Naive thymus-derived CD4-positive, alpha-beta T cell (primary cell): Measurements from ENCODE around the gene ADAR. TPM values are rescaled to one million over a fixed set of nuclear protein-coding genes. Genes with fewer than 3 reads are reported as not detected.

Source experiments
- ATAC-seq: fragments of 150-1000 bp; cut with Tn5 transposase; 2 replicates; pipeline ENCODE4 v1.10.0; 2021; ENCODE audit warnings: mild to moderate bottlenecking, moderate library complexity
- CTCF ChIA-PET: fragments of 350-600 bp; sonication (Branson Sonifier 250); formaldehyde crosslinking; loops from one replicate; lab custom pipeline; 2021; ENCODE audit warnings: antibody characterized with exemption; lab: Charles Lee
- POLR2A ChIA-PET: fragments of 350-600 bp; sonication (Branson Sonifier 250); formaldehyde crosslinking; loops from one replicate; lab custom pipeline; 2021; ENCODE audit warnings: antibody characterized with exemption, inconsistent platforms; lab: Charles Lee
- DNase-seq, 9 donors: peaks; one replicate each; pipeline versions ENCODE4 v3.0.0 to v3.0.0-alpha.2; 2020 to 2022; ENCODE audit warnings: mixed read lengths in 1 of 9
- H3K27ac ChIP-seq: one replicate; pipeline ENCODE4 v1.7.0; 2013; ENCODE audit warnings: mild to moderate bottlenecking, low read depth, low read length, moderate library complexity
- H3K27me3 ChIP-seq, 2 donors: one replicate each; pipeline ENCODE4 v1.7.0; 2013; ENCODE audit warnings: low read length in 2 of 2, mild to moderate bottlenecking in 2 of 2, moderate library complexity in 2 of 2; ENCODE audit not compliant: control insufficient read depth in 2 of 2, insufficient read depth in 2 of 2
- H3K36me3 ChIP-seq, 3 experiments: 1 replicate in 2 of 3; 2 replicates in 1 of 3; pipeline ENCODE4 v1.7.0; 2013; ENCODE audit warnings: low read length in 3 of 3, mild to moderate bottlenecking in 3 of 3, moderate library complexity in 1 of 3; ENCODE audit not compliant: insufficient read depth in 3 of 3, control insufficient read depth in 2 of 3
- H3K4me1 ChIP-seq, 2 donors: one replicate each; pipeline ENCODE4 v1.7.0; 2013; ENCODE audit warnings: low read length in 2 of 2, mild to moderate bottlenecking in 2 of 2, moderate library complexity in 1 of 2; ENCODE audit not compliant: control insufficient read depth in 2 of 2, insufficient read depth in 2 of 2
- H3K4me3 ChIP-seq: 2 replicates; pipeline ENCODE4 v1.7.0; 2013; ENCODE audit warnings: mild to moderate bottlenecking, low read length
- H3K9me3 ChIP-seq, 3 experiments: 1 replicate in 2 of 3; 2 replicates in 1 of 3; pipeline ENCODE4 v1.7.0; 2013; ENCODE audit warnings: low read length in 3 of 3; ENCODE audit not compliant: control insufficient read depth in 2 of 3
- H3K27ac Mint-ChIP-seq, 9 donors: one replicate each; pipeline ENCODE4 v1.8.0; 2020 to 2022; ENCODE audit warnings: mixed read lengths in 9 of 9, mild to moderate bottlenecking in 8 of 9, moderate library complexity in 5 of 9, inconsistent platforms in 2 of 9
- H3K27me3 Mint-ChIP-seq, 5 donors: one replicate each; pipeline ENCODE4 v1.8.0; 2021 to 2022; ENCODE audit warnings: mixed read lengths in 5 of 5, mild to moderate bottlenecking in 1 of 5
- H3K36me3 Mint-ChIP-seq, 5 donors: one replicate each; pipeline ENCODE4 v1.8.0; 2020 to 2022; ENCODE audit warnings: mixed read lengths in 5 of 5, mild to moderate bottlenecking in 3 of 5, inconsistent platforms in 1 of 5
- H3K4me1 Mint-ChIP-seq, 7 donors: one replicate each; pipeline ENCODE4 v1.8.0; 2020 to 2022; ENCODE audit warnings: mixed read lengths in 7 of 7, mild to moderate bottlenecking in 3 of 7, inconsistent platforms in 1 of 7
- H3K4me3 Mint-ChIP-seq, 10 donors: one replicate each; pipeline ENCODE4 v1.8.0; 2020 to 2022; ENCODE audit warnings: mild to moderate bottlenecking in 10 of 10, mixed read lengths in 10 of 10, moderate library complexity in 6 of 10, inconsistent platforms in 2 of 10
- H3K9me3 Mint-ChIP-seq, 11 donors: one replicate each; pipeline ENCODE4 v1.8.0; 2020 to 2022; ENCODE audit warnings: mixed read lengths in 11 of 11, mild to moderate bottlenecking in 4 of 11, inconsistent platforms in 1 of 11, moderate library complexity in 1 of 11
- intact Hi-C, 2 donors: fragments of 100-400 bp; cut with micrococcal nuclease; formaldehyde crosslinking; loops; one replicate each; pipeline ENCODE4 v1.15.1; 2023
- polyA plus RNA-seq, 2 donors: library from polyadenylated mRNA; unstranded; fragments of 300-500 nt; fragmentation: Illumina TruSeq; gene quantifications; one replicate each; pipeline ENCODE4 v1.2.3, GENCODE V29; 2021
- total RNA-seq, 6 experiments: library from RNA in 5 of 6; stranded (reverse) in 5 of 6; gene quantifications; 1 replicate in 5 of 6; 2 replicates in 1 of 6; pipeline ENCODE4 v1.2.3 and lab custom pipeline; 2021 to 2026

The ADAR gene
- total and polyA plus RNA-seq, 7 experiments from 2014 or later, result 101 to 408 (median 220) TPM

GRCh38 chr1:154611150-154611862, 3.3 kb upstream of the ADAR start:
- H3K27ac ChIP-seq, result no peak overlapping the region

GRCh38 chr1:154609398-154610380, 1.7 kb upstream of the ADAR start:
- Mint-ChIP-seq H3K4me3 (peak overlapping the region; percentile 91 to 100 (median 98)), H3K27ac (peak overlapping the region; percentile 94 to 99 (median 98)), H3K9me3 (peaks cover 0 to 3% (median 0%) of the 10 kb centered on the region in 11 donors), H3K36me3 (peaks cover 2 to 23% (median 4%) of the 10 kb centered on the region in 5 donors), H3K27me3 (no peaks in the 10 kb centered on the region), H3K4me1 (peaks cover 49 to 78% (median 64%) of the 10 kb centered on the region in 7 donors)
- Histone ChIP-seq H3K4me3 (peak overlapping the region; percentile 78), H3K4me1 (peaks cover 26 to 35% of the 10 kb centered on the region in 2 donors), H3K27ac (peak overlapping the region; percentile 97), H3K27me3 (no peaks in the 10 kb centered on the region), H3K9me3 (no peaks in the 10 kb centered on the region), H3K36me3 (peaks cover 0 to 6% (median 6%) of the 10 kb centered on the region in 3 experiments)
- intact Hi-C loops, result loop anchor here (2.0 to 5.0 kb wide), 11 partner anchors 132 to 1729 kb away; partner anchors contain the start of genes CCT3 (in 1 of the 2), EFNA4 (in 1 of the 2), GON4L (in 1 of the 2) and PBXIP1 (in 1 of the 2)
- CTCF ChIA-PET, result interaction anchor here (0.6 to 1.5 kb wide), 4 partner anchors 17 to 389 kb away, joined by 3 to 5 read pairs (median 4); no protein-coding TSS in a partner anchor
- DNase-seq (peak; percentile 16 to 83 (median 67)), ATAC-seq (peak; percentile 47)
- POLR2A ChIA-PET, result interaction anchor here (1.1 to 3.0 kb wide), 9 partner anchors 9 to 352 kb away, joined by 3 to 20 read pairs (median 6); partner anchors contain the start of gene PYGO2

More at GRCh38 chr1:154611150-154611862, 3.3 kb upstream of the ADAR start:
- Mint-ChIP-seq H3K27me3 (no peaks in the 10 kb centered on the region), H3K4me1 (peaks cover 39 to 75% (median 61%) of the 10 kb centered on the region in 7 donors), H3K36me3 (peaks cover 0 to 14% (median 4%) of the 10 kb centered on the region in 5 donors), H3K9me3 (peaks cover 0 to 3% (median 0%) of the 10 kb centered on the region in 11 donors), H3K27ac (peak overlapping the region; percentile 26 to 99 (median 80)), H3K4me3 (peak overlapping the region in 3 of 10 donors; percentile 4 to 25 (median 16))
- no peak for DNase-seq
- H3K4me1 ChIP-seq, result peaks cover 17 to 28% of the 10 kb centered on the region in 2 donors
- ChIA-PET CTCF (interaction anchor here (1.2 to 1.5 kb wide), 2 partner anchors 15 to 344 kb away, joined by 3 to 4 read pairs; no protein-coding TSS in a partner anchor), POLR2A (interaction anchor here (0.6 to 3.0 kb wide), 6 partner anchors 12 to 393 kb away, joined by 3 to 20 read pairs (median 4); partner anchors contain the start of gene PYGO2)
- no peaks in the 10 kb centered on the region for H3K27me3 ChIP-seq
- no peaks in the 10 kb centered on the region for H3K36me3 ChIP-seq
- intact Hi-C loops, result no loop called here
- H3K9me3 ChIP-seq, result no peaks in the 10 kb centered on the region
- ATAC-seq, result no peak
- H3K4me3 ChIP-seq, result no peak overlapping the region

GRCh38 chr1:154608397-154609270, 648 bp upstream of the ADAR start:
- no peaks in the 10 kb centered on the region for H3K27me3 Mint-ChIP-seq
- H3K4me3 Mint-ChIP-seq, result peak overlapping the region; percentile 91 to 100 (median 98)
- POLR2A ChIA-PET, result interaction anchor here (0.6 to 3.0 kb wide), 11 partner anchors 10 to 637 kb away, joined by 3 to 20 read pairs (median 4); partner anchors contain the start of gene PYGO2
- Histone ChIP-seq H3K4me1 (peaks cover 36 to 42% of the 10 kb centered on the region in 2 donors), H3K36me3 (peaks cover 0 to 10% (median 6%) of the 10 kb centered on the region in 3 experiments), H3K27me3 (no peaks in the 10 kb centered on the region), H3K9me3 (no peaks in the 10 kb centered on the region), H3K27ac (peak overlapping the region; percentile 97), H3K4me3 (peak overlapping the region; percentile 78)
- H3K36me3 Mint-ChIP-seq, result peaks cover 3 to 30% (median 8%) of the 10 kb centered on the region in 5 donors
- DNase-seq (peak; percentile 15 to 50 (median 36)), ATAC-seq (peak; percentile 22)
- CTCF ChIA-PET, result interaction anchor here (0.7 to 1.4 kb wide), 4 partner anchors 14 to 800 kb away, joined by 3 to 5 read pairs (median 3); no protein-coding TSS in a partner anchor
- peaks cover 56 to 82% (median 68%) of the 10 kb centered on the region in 7 donors for H3K4me1 Mint-ChIP-seq
- peaks cover 0 to 4% (median 0%) of the 10 kb centered on the region in 11 donors for H3K9me3 Mint-ChIP-seq
- peak overlapping the region; percentile 94 to 99 (median 98) for H3K27ac Mint-ChIP-seq
- intact Hi-C loops, result loop anchor here (1.0 to 5.0 kb wide), 17 partner anchors 19 to 1730 kb away; partner anchors contain the start of genes CCT3 (in 1 of the 2), EFNA4 (in 1 of the 2), GON4L (in 1 of the 2) and PBXIP1 (in 1 of the 2)

GRCh38 chr1:154607106-154607608, 829 bp downstream of the ADAR start:
- no peaks in the 10 kb centered on the region for H3K27me3 Mint-ChIP-seq
- H3K9me3 ChIP-seq, result no peaks in the 10 kb centered on the region
- peak; percentile 1 for ATAC-seq
- ChIA-PET POLR2A (interaction anchor here (0.6 to 1.9 kb wide), 6 partner anchors 13 to 223 kb away, joined by 3 to 13 read pairs (median 4); no protein-coding TSS in a partner anchor), CTCF (no interaction called here)
- peak overlapping the region; percentile 94 to 99 (median 99) for H3K27ac Mint-ChIP-seq
- peaks cover 61 to 96% (median 81%) of the 10 kb centered on the region in 7 donors for H3K4me1 Mint-ChIP-seq
- H3K4me3 Mint-ChIP-seq, result peak overlapping the region; percentile 91 to 100 (median 98)
- H3K4me3 ChIP-seq, result peak overlapping the region; percentile 78
- peak in 1 of 9 donors; percentile 10 for DNase-seq
- H3K4me1 ChIP-seq, result peaks cover 40 to 42% of the 10 kb centered on the region in 2 donors
- no peaks in the 10 kb centered on the region for H3K27me3 ChIP-seq
- peak overlapping the region; percentile 97 for H3K27ac ChIP-seq
- peaks cover 0 to 18% (median 12%) of the 10 kb centered on the region in 3 experiments for H3K36me3 ChIP-seq
- intact Hi-C loops, result loop anchor here (5.0 kb wide), 8 partner anchors 130 to 1250 kb away; partner anchors contain the start of genes EFNA4 (in 1 of the 2), GON4L (in 1 of the 2), PBXIP1 (in 1 of the 2) and SLC50A1 (in 1 of the 2)
- peaks cover 0 to 4% (median 0%) of the 10 kb centered on the region in 11 donors for H3K9me3 Mint-ChIP-seq
- peaks cover 3 to 31% (median 8%) of the 10 kb centered on the region in 5 donors for H3K36me3 Mint-ChIP-seq

DNA sequence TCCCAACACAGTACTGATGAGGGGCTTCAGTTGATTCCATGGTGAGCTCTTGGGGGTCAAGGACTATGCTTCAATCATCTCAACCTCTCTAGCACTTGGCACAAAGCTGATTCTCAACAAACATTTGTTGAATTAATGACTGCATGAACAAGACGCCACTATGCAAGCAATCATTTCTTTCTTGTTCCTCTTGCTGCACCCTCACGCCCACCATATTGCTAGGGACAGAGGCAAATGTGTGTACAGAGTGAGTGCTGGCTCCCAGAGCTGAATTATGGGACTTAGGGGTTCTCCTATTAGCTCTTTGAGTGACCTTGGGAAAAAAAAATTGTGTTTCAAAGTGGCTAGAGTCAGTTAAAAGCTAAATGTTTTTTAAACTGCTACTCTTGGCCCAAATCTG, 2.5 kb downstream of the ADAR start:
- DNase-seq (no peak), ATAC-seq (no peak)
- peaks cover 40 to 53% of the 10 kb centered on the region in 2 donors for H3K4me1 ChIP-seq
- Mint-ChIP-seq H3K27ac (peak overlapping the region in 8 of 9 donors; percentile 48 to 99 (median 79)), H3K4me1 (peaks cover 53 to 97% (median 82%) of the 10 kb centered on the region in 7 donors), H3K4me3 (peak overlapping the region; percentile 5 to 100 (median 84)), H3K36me3 (peaks cover 6 to 41% (median 15%) of the 10 kb centered on the region in 5 donors), H3K27me3 (no peaks in the 10 kb centered on the region), H3K9me3 (peaks cover 0 to 6% (median 0%) of the 10 kb centered on the region in 11 donors)
- no peaks in the 10 kb centered on the region for H3K9me3 ChIP-seq
- intact Hi-C loops, result loop anchor here (5.0 kb wide), 8 partner anchors 128 to 1252 kb away; partner anchors contain the start of genes EFNA4 (in 1 of the 2), GON4L (in 1 of the 2), PBXIP1 (in 1 of the 2) and SLC50A1 (in 1 of the 2)
- peaks cover 6 to 28% (median 19%) of the 10 kb centered on the region in 3 experiments for H3K36me3 ChIP-seq
- H3K27ac ChIP-seq, result peak overlapping the region; percentile 97
- no peak overlapping the region for H3K4me3 ChIP-seq
- no peaks in the 10 kb centered on the region for H3K27me3 ChIP-seq
- ChIA-PET CTCF (interaction anchor here (0.6 to 1.2 kb wide), 4 partner anchors 33 to 271 kb away, joined by 3 to 5 read pairs (median 4); no protein-coding TSS in a partner anchor), POLR2A (interaction anchor here (0.5 to 2.4 kb wide), 14 partner anchors 10 to 1307 kb away, joined by 3 to 12 read pairs (median 4); partner anchors contain the start of gene PMVK)
